Body of pancreas (tissue), 4 donors: ENCODE results near the gene LRP10.

ENCODE experiments used
- CTCF ChIP-seq, 7 experiments: fragments of 450-650 bp in 4 of 7; fragments of 200-600 bp in 3 of 7; sonication (generic) in 3 of 7; IDR thresholded peaks; one replicate each; pipeline ENCODE4 v1.5.1; 2016 to 2019; ENCODE audit warnings: antibody characterized with exemption in 7 of 7
- POLR2A ChIP-seq, 3 donors: fragments of 450-650 bp; IDR thresholded peaks; one replicate each; pipeline ENCODE4 v1.6.1; 2016; ENCODE audit warnings: antibody characterized with exemption in 3 of 3, mild to moderate bottlenecking in 2 of 3

DNA sequence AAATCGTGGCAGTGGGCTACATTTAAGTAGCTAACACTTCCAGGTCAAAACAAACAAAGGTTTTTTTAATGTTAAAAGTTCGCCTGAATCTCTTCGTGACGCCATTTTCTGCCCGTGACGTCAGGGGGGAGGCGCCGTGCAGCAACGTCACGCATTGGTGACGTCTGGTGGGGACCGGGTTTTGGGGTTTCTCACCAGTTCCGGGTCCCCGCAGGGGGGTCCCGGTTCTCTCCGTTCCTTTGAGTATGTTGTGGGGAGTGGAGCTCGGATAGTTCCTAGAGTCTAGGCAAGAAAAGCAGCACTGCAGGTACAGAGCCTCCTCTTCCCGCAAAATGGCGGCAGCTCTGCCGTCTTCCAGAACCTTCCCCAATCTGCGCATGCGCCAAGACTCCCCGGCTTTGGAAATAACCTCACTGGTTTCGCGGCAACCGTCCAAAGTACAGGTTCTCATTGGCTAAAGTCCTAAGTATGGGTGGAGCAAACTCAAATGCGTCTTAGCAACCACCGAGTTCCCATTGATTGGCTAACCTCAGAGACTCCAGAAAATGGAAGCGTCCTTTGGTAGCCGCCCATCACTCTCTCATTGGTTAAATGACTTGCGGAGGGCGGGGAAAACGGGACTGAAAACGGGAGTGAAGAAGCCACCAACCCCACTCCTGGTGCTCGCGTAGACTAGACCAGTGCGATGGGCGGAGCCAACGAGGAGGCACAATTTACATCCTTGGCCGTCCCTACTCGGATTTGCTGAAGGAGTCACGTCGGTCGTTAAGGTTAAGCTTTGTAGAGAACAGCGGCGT is 47.5 kb downstream of the LRP10 start, which contains the start of gene RBM23:
- TF ChIP-seq POLR2A (IDR thresholded peaks at IDR 0.05), result peak; percentile 58 to 95 (median 94)
- peak in 2 of 7 experiments; percentile 19 to 21 for TF ChIP-seq CTCF (IDR thresholded peaks at IDR 0.05)
